SK-N-SH (cell line): ENCODE data around the gene MAGEA8. TPM values are rescaled to one million over a fixed set of nuclear protein-coding genes. Genes with fewer than 3 reads are reported as not detected.

Experiments
- CTCF ChIA-PET: fragments of 300-600, 350-600 bp; formaldehyde crosslinking; extraction: SDS; loops from one replicate; lab custom pipeline; 2021; lab: Yijun Ruan, JAX
- POLR2A ChIA-PET: fragments of 350-600 bp; sonication (Branson Sonifier 250); formaldehyde crosslinking; extraction: SDS; loops from one replicate; lab custom pipeline; 2020; ENCODE audit warnings: antibody characterized with exemption, inconsistent platforms; lab: Yijun Ruan, JAX
- DNase-seq: peaks from one replicate; pipeline ENCODE4 v3.0.0; 2012
- H2AFZ ChIP-seq: fragments of 200-600 bp; sonication (generic); 2 replicates; pipeline ENCODE4 v1.8.1; 2016; ENCODE audit warnings: antibody characterized with exemption, mild to moderate bottlenecking, low read depth
- H3F3A ChIP-seq: fragments of 200-600 bp; sonication (generic); replicated peaks from 2 replicates; pipeline ENCODE3; 2016; ENCODE audit warnings: antibody characterized with exemption, mild to moderate bottlenecking; ENCODE audit not compliant: insufficient read depth
- H3K27ac ChIP-seq, 2 experiments: fragments of 200-500 bp in 1 of 2; fragments of 200-600 bp in 1 of 2; sonication (Bioruptor generic) in 1 of 2; sonication (generic), shearing (Covaris generic) in 1 of 2; 2 replicates each; pipeline versions ENCODE4 v1.5.1 to v1.6.1; 2014 to 2016; ENCODE audit warnings: low read depth in 2 of 2, inconsistent platforms in 1 of 2, low read length in 1 of 2, mild to moderate bottlenecking in 1 of 2, mixed read lengths in 1 of 2
- H3K27me3 ChIP-seq: fragments of 200-600 bp; sonication (generic), shearing (Covaris generic); 2 replicates; pipeline ENCODE4 v1.6.1; 2016; ENCODE audit warnings: mixed run types; ENCODE audit not compliant: insufficient read depth
- H3K36me3 ChIP-seq, 2 experiments: fragments of 200-500 bp in 1 of 2; fragments of 200-600 bp in 1 of 2; sonication (Bioruptor generic) in 1 of 2; sonication (generic) in 1 of 2; replicated peaks in 1 of 2; 2 replicates each; pipeline versions ENCODE3 to v1.5.1; 2014 to 2016; ENCODE audit warnings: low read length in 1 of 2, mild to moderate bottlenecking in 1 of 2; ENCODE audit not compliant: insufficient read depth in 2 of 2, control insufficient read depth in 1 of 2
- H3K4me1 ChIP-seq, 2 experiments: fragments of 200-500 bp in 1 of 2; fragments of 200-600 bp in 1 of 2; sonication (Bioruptor generic) in 1 of 2; sonication (generic), shearing (Covaris generic) in 1 of 2; 2 replicates each; pipeline versions ENCODE4 v1.5.1 to v1.6.1; 2014 to 2016; ENCODE audit warnings: low read depth in 1 of 2, low read length in 1 of 2, mixed run types in 1 of 2; ENCODE audit not compliant: insufficient read depth in 2 of 2, control insufficient read depth in 1 of 2
- H3K4me2 ChIP-seq: fragments of 200-600 bp; sonication (generic), shearing (Covaris generic); 2 replicates; pipeline ENCODE4 v1.6.1; 2017; ENCODE audit warnings: mixed run types
- H3K4me3 ChIP-seq, 2 experiments: fragments of 200-500 bp in 1 of 2; fragments of 200-600 bp in 1 of 2; sonication (Bioruptor generic) in 1 of 2; sonication (generic), shearing (Covaris generic) in 1 of 2; 2 replicates each; pipeline versions ENCODE4 v1.5.1 to v1.8.1; 2014 to 2016; ENCODE audit warnings: low read depth in 2 of 2, inconsistent platforms in 1 of 2, low read length in 1 of 2, mild to moderate bottlenecking in 1 of 2, mixed read lengths in 1 of 2, moderate library complexity in 1 of 2
- H3K79me2 ChIP-seq: fragments of 200-600 bp; sonication (generic); 2 replicates; pipeline ENCODE4 v1.8.1; 2017; ENCODE audit warnings: mild to moderate bottlenecking; ENCODE audit not compliant: insufficient read depth
- H3K9ac ChIP-seq: fragments of 200-600 bp; sonication (generic); 2 replicates; pipeline ENCODE4 v1.6.1; 2017; ENCODE audit warnings: mixed run types
- H3K9me2 ChIP-seq: fragments of 200-600 bp; sonication (generic); 2 replicates; pipeline ENCODE4 v1.6.1; 2017; ENCODE audit warnings: mixed run types
- H3K9me3 ChIP-seq: fragments of 200-600 bp; sonication (generic); 2 replicates; pipeline ENCODE4 v1.6.1; 2017; ENCODE audit warnings: mixed run types, mild to moderate bottlenecking, moderate library complexity
- H4K20me1 ChIP-seq: fragments of 200-600 bp; sonication (generic); 2 replicates; pipeline ENCODE4 v1.6.1; 2017; ENCODE audit warnings: mild to moderate bottlenecking, mixed run types; ENCODE audit not compliant: insufficient read depth
- CHD2 ChIP-seq: fragments of 150-350 bp; IDR thresholded peaks from 2 replicates; pipeline ENCODE4 v1.6.1; 2018; ENCODE audit warnings: low read length; ENCODE audit not compliant: partially characterized antibody
- CTCF ChIP-seq: fragments of 200-600 bp; sonication (generic); IDR thresholded peaks from 2 replicates; pipeline ENCODE4 v1.6.1; 2017; ENCODE audit warnings: antibody characterized with exemption, mild to moderate bottlenecking, moderate library complexity
- ELF1 ChIP-seq: IDR thresholded peaks from 2 replicates; pipeline ENCODE4 v1.4.0; 2012
- EZH2phosphoT487 ChIP-seq: fragments of 200-600 bp; sonication (generic); IDR thresholded peaks from 2 replicates; pipeline ENCODE4 v1.6.1; 2017; ENCODE audit warnings: low read depth, mixed run types, mild to moderate bottlenecking, antibody characterized with exemption, moderate library complexity, borderline replicate concordance
- FOXM1 ChIP-seq: IDR thresholded peaks from 2 replicates; pipeline ENCODE4 v1.4.0; 2012; ENCODE audit warnings: low read depth, mild to moderate bottlenecking
- GABPA ChIP-seq: IDR thresholded peaks from 2 replicates; pipeline ENCODE4 v1.4.0; 2012; ENCODE audit warnings: low read depth, mild to moderate bottlenecking
- MEF2A ChIP-seq: IDR thresholded peaks from 2 replicates; pipeline ENCODE4 v1.4.0; 2012; ENCODE audit warnings: low read depth, borderline replicate concordance
- MXI1 ChIP-seq: IDR thresholded peaks from 2 replicates; pipeline ENCODE4 v1.6.1; 2012; ENCODE audit warnings: mild to moderate bottlenecking, low read depth, low read length, improper control_type of control experiment
- NRF1 ChIP-seq: IDR thresholded peaks from 2 replicates; pipeline ENCODE4 v1.6.1; 2012; ENCODE audit warnings: low read depth, mild to moderate bottlenecking, low read length
- POLR2AphosphoS5 ChIP-seq: IDR thresholded peaks from 2 replicates; pipeline ENCODE4 v1.6.1; 2012; ENCODE audit warnings: low read depth, low read length
- RAD21 ChIP-seq: IDR thresholded peaks from 2 replicates; pipeline ENCODE4 v1.6.1; 2012; ENCODE audit warnings: mild to moderate bottlenecking, low read length
- RCOR1 ChIP-seq: fragments of 150-350 bp; IDR thresholded peaks from 2 replicates; pipeline ENCODE4 v1.6.1; 2017; ENCODE audit warnings: antibody characterized with exemption, low read length
- REST ChIP-seq: IDR thresholded peaks from 2 replicates; pipeline ENCODE4 v1.6.1; 2012; ENCODE audit warnings: mild to moderate bottlenecking, low read depth, low read length, moderate library complexity
- TCF12 ChIP-seq: IDR thresholded peaks from 2 replicates; pipeline ENCODE4 v1.4.0; 2012
- TEAD4 ChIP-seq: IDR thresholded peaks from 2 replicates; pipeline ENCODE4 v1.4.0; 2012; ENCODE audit warnings: mild to moderate bottlenecking, borderline replicate concordance; ENCODE audit not compliant: insufficient read depth
- USF2 ChIP-seq: fragments of 150-350 bp; IDR thresholded peaks from 2 replicates; pipeline ENCODE4 v1.6.1; 2017; ENCODE audit warnings: antibody characterized with exemption, low read length, low read depth, borderline replicate concordance
- WGBS: methylation state at CpG from one replicate; pipeline ENCODE4 v1.1.6; 2017; ENCODE audit warnings: low lambda C conversion rate; 5-methylcytosine and 5-hydroxymethylcytosine counted together
- polyA plus RNA-seq, 3 experiments: library from polyadenylated mRNA; depleted of rRNA; stranded (reverse); fragments of >200 nt; gene quantifications; 2 replicates each; pipeline ENCODE4 v1.2.3, GENCODE V29; 2012

The MAGEA8 gene
- polyA plus RNA-seq, 1 of the 3 experiments (the other 2 are of a cell fraction) = 0.20 TPM

GRCh38 chrX:149909324-149910177 is 28.6 kb downstream of the MAGEA8 start:
- no peaks in the 10 kb centered on the region for H3K9me2 ChIP-seq
- H3K27me3 ChIP-seq = no peaks in the 10 kb centered on the region
- H3K79me2 ChIP-seq = no peaks in the 10 kb centered on the region
- no peaks in the 10 kb centered on the region for H3K9me3 ChIP-seq
- no peak for DNase-seq
- H4K20me1 ChIP-seq = no peaks in the 10 kb centered on the region
- ChIA-PET CTCF (no interaction called here), POLR2A (no interaction called here)
- no peak overlapping the region for H3K27ac ChIP-seq
- WGBS = 37% methylated on average over 3 of the region's 4 CpGs
- TF ChIP-seq CHD2 (no peak), MXI1 (no peak), TCF12 (no peak), TEAD4 (no peak), NRF1 (no peak), USF2 (no peak)
- no peak overlapping the region for H3K9ac ChIP-seq
- no peaks in the 10 kb centered on the region for H3K4me1 ChIP-seq
- H2AFZ ChIP-seq = no peak overlapping the region
- H3K4me2 ChIP-seq = no peak overlapping the region
- H3K4me3 ChIP-seq = no peak overlapping the region
- no peaks in the 10 kb centered on the region for H3F3A ChIP-seq
- no peaks in the 10 kb centered on the region for H3K36me3 ChIP-seq

GRCh38 chrX:149910178-149910695 is 29.3 kb downstream of the MAGEA8 start:
- Histone ChIP-seq H2AFZ (no peak overlapping the region), H3K27ac (no peak overlapping the region), H3K79me2 (no peaks in the 10 kb centered on the region), H3F3A (no peaks in the 10 kb centered on the region), H3K4me1 (no peaks in the 10 kb centered on the region), H3K9me2 (no peaks in the 10 kb centered on the region), H3K9ac (no peak overlapping the region), H3K9me3 (no peaks in the 10 kb centered on the region), H4K20me1 (no peaks in the 10 kb centered on the region), H3K4me2 (no peak overlapping the region), H3K4me3 (no peak overlapping the region), H3K36me3 (no peaks in the 10 kb centered on the region), H3K27me3 (no peaks in the 10 kb centered on the region)
- TF ChIP-seq FOXM1 (no peak), RAD21 (no peak), ELF1 (no peak), GABPA (no peak), MEF2A (no peak), RCOR1 (no peak), POLR2AphosphoS5 (no peak), EZH2phosphoT487 (no peak), CTCF (no peak), REST (no peak), NRF1 (no peak)
- DNase-seq = no peak
- CTCF ChIA-PET = no interaction called here
- POLR2A ChIA-PET = no interaction called here
- 69% methylated on average over 9 of the region's 9 CpGs for WGBS
